Stomach (tissue), 19 donors: Measurements from ENCODE around the gene P2RX4. TPM values are rescaled to one million over a fixed set of nuclear protein-coding genes. Genes with fewer than 3 reads are reported as not detected.
"Not testable (repeated sequence)": the region's sequence is repeated elsewhere in the genome, so short reads cannot be mapped to it uniquely, and the experiment has no call there.

Experiments
- DNase-seq, 2 donors: peaks; one replicate each; pipeline versions ENCODE4 v3.0.0 to v3.0.0-alpha.2; 2013 to 2019
- H3K27ac ChIP-seq, 5 donors: fragments of 200-600 bp in 4 of 5; sonication (generic) in 4 of 5; one replicate each; pipeline ENCODE4 v1.5.1; 2013 to 2019; ENCODE audit warnings: mild to moderate bottlenecking in 1 of 5, moderate library complexity in 1 of 5
- H3K27me3 ChIP-seq, 3 donors: fragments of 200-600 bp; sonication (generic); one replicate each; pipeline ENCODE4 v1.5.1; 2017 to 2019; ENCODE audit warnings: mixed run types in 1 of 3
- H3K36me3 ChIP-seq, 4 donors: fragments of 200-600 bp; sonication (generic); 1 replicate in 3 of 4; 2 replicates in 1 of 4; pipeline ENCODE4 v1.5.1; 2016 to 2019
- H3K4me1 ChIP-seq, 4 donors: fragments of 200-600 bp; sonication (generic); one replicate each; pipeline ENCODE4 v1.5.1; 2016 to 2019
- H3K4me3 ChIP-seq, 4 donors: fragments of 200-600 bp; sonication (generic) in 3 of 4; one replicate each; pipeline ENCODE4 v1.5.1; 2016 to 2019; ENCODE audit warnings: mild to moderate bottlenecking in 1 of 4
- H3K9me3 ChIP-seq, 4 donors: fragments of 200-600 bp; sonication (generic); one replicate each; pipeline ENCODE4 v1.5.1; 2016 to 2019
- CTCF ChIP-seq, 7 experiments: fragments of 450-650 bp in 4 of 7; fragments of 200-600 bp in 3 of 7; sonication (generic) in 3 of 7; IDR thresholded peaks; one replicate each; pipeline ENCODE4 v1.5.1; 2016 to 2019; ENCODE audit warnings: antibody characterized with exemption in 7 of 7, control low read depth in 2 of 7, mild to moderate bottlenecking in 1 of 7
- EP300 ChIP-seq: sonication (generic); formaldehyde crosslinking; IDR thresholded peaks from one replicate; pipeline ENCODE4 v1.6.1; 2017; ENCODE audit warnings: antibody characterized with exemption
- POLR2A ChIP-seq, 4 donors: fragments of 450-650 bp; IDR thresholded peaks; one replicate each; pipeline ENCODE4 v1.6.1; 2016; ENCODE audit warnings: antibody characterized with exemption in 4 of 4, control low read depth in 2 of 4, mild to moderate bottlenecking in 1 of 4, moderate library complexity in 1 of 4
- POLR2AphosphoS5 ChIP-seq, 3 donors: sonication (generic); formaldehyde crosslinking; IDR thresholded peaks; one replicate each; pipeline ENCODE4 v1.6.1; 2016; ENCODE audit warnings: antibody characterized with exemption in 3 of 3
- WGBS, 5 donors: extraction: QIAGEN DNeasy Blood & Tissue Kit in 3 of 5; methylation state at CpG; one replicate each; pipeline versions ENCODE4 v1.1.5 to v1.1.7; 2013 to 2018; 5-methylcytosine and 5-hydroxymethylcytosine counted together
- intact Hi-C: fragments of 100-400 bp; cut with DNase I; formaldehyde crosslinking; loops from one replicate; pipeline ENCODE4 v1.15.1; 2023; ENCODE audit warnings: low total_unique reads
- long read RNA-seq, 10 donors: transcript quantifications; one replicate each; lab custom pipeline, GENCODE V29; 2026
- polyA plus RNA-seq, 3 donors: library from polyadenylated mRNA; stranded (reverse); fragments of 200-250 nt; gene quantifications; one replicate each; pipeline ENCODE4 v1.2.3, GENCODE V29; 2013
- total RNA-seq, 5 donors: library from RNA; depleted of rRNA; stranded (reverse); fragments of >200 nt; gene quantifications; one replicate each; pipeline versions ENCODE4 v1.1.0 to v1.2.3, GENCODE V29; 2014 to 2016
- donor health status: healthy with polysubstance abuse.
- donor health status: Bipolar disorder and iron deficiency.
- donor health status: healthy.

Gene P2RX4, protein sequence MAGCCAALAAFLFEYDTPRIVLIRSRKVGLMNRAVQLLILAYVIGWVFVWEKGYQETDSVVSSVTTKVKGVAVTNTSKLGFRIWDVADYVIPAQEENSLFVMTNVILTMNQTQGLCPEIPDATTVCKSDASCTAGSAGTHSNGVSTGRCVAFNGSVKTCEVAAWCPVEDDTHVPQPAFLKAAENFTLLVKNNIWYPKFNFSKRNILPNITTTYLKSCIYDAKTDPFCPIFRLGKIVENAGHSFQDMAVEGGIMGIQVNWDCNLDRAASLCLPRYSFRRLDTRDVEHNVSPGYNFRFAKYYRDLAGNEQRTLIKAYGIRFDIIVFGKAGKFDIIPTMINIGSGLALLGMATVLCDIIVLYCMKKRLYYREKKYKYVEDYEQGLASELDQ
- total RNA-seq (10 to 100 TPM; 13.8 to 65.2 (median 28.8) TPM), polyA plus RNA-seq (10 to 100 TPM; 14.1 to 29.5 (median 24.0) TPM)
- long read RNA-seq, donor 1, transcript P2RX4-202 (12 exons, 2,032 nt): major isoform, 9 of 9 reads
- long read RNA-seq, donor 1, partial matches to known transcripts: 0 of 9 reads
- long read RNA-seq, donor 1, other reads (novel, unspliced or antisense): 0 of 9 reads
- long read RNA-seq, donor 2, transcript P2RX4-202 (12 exons, 2,032 nt): major isoform, 12 of 14 reads
- long read RNA-seq, donor 2, partial matches to known transcripts: 0 of 14 reads
- long read RNA-seq, donor 2, other reads (novel, unspliced or antisense): 0 of 14 reads
- long read RNA-seq, donor 3, partial matches to known transcripts: 0 of 4 reads
- long read RNA-seq, donor 3, other reads (novel, unspliced or antisense): 0 of 4 reads
- long read RNA-seq, donor 4, partial matches to known transcripts: 0 of 1 reads
- long read RNA-seq, donor 4, other reads (novel, unspliced or antisense): 0 of 1 reads
- long read RNA-seq, donor 5, transcript P2RX4-202 (12 exons, 2,032 nt): major isoform, 5 of 5 reads
- long read RNA-seq, donor 5, partial matches to known transcripts: 0 of 5 reads
- long read RNA-seq, donor 5, other reads (novel, unspliced or antisense): 0 of 5 reads
- long read RNA-seq, donor 6, full-length matches to known transcripts: 13 of 20 reads
- long read RNA-seq, donor 6, partial matches to known transcripts: 7 of 20 reads
- long read RNA-seq, donor 6, other reads (novel, unspliced or antisense): 0 of 20 reads
- long read RNA-seq, donor 7, transcript P2RX4-202 (12 exons, 2,032 nt): major isoform, 10 of 10 reads
- long read RNA-seq, donor 7, partial matches to known transcripts: 0 of 10 reads
- long read RNA-seq, donor 7, other reads (novel, unspliced or antisense): 0 of 10 reads
- long read RNA-seq, donor 8, partial matches to known transcripts: 0 of 4 reads
- long read RNA-seq, donor 8, other reads (novel, unspliced or antisense): 0 of 4 reads
- long read RNA-seq, donor 9, transcript P2RX4-202 (12 exons, 2,032 nt): major isoform, 5 of 6 reads
- long read RNA-seq, donor 9, partial matches to known transcripts: 0 of 6 reads
- long read RNA-seq, donor 9, other reads (novel, unspliced or antisense): 0 of 6 reads
- long read RNA-seq, donor 10, transcript P2RX4-202 (12 exons, 2,032 nt): major isoform, 5 of 13 reads
- long read RNA-seq, donor 10, partial matches to known transcripts: 7 of 13 reads
- long read RNA-seq, donor 10, other reads (novel, unspliced or antisense): 0 of 13 reads

- no peaks in the 10 kb centered on the region for H3K27me3 ChIP-seq
- H3K4me3 ChIP-seq: peak within 1 kb of the TSS; percentile 54 to 81 (median 70)
- peak within 1 kb of the TSS; percentile 86 to 97 (median 90) for H3K27ac ChIP-seq
- TF ChIP-seq POLR2AphosphoS5 (IDR thresholded peaks at IDR 0.05) (peak in 2 of 3 donors; percentile 93 to 95), CTCF (IDR thresholded peaks at IDR 0.05) (peak in 1 of 7 experiments; percentile 26), POLR2A (IDR thresholded peaks at IDR 0.05) (peak in 1 of 4 donors; percentile 73), EP300 (no peak)
- peak; percentile 88 to 95 for DNase-seq
- WGBS, 5 donors: 7 to 54% (median 9%) methylated on average over 12 to 97 of the region's 97 CpGs
- peaks cover 22 to 45% (median 39%) of the 10 kb centered on the region in 4 donors for H3K4me1 ChIP-seq
- intact Hi-C loops: no loop called here
- H3K36me3 ChIP-seq: no peaks in the 10 kb centered on the region
- H3K9me3 ChIP-seq: no peaks in the 10 kb centered on the region
These were observed at the start of gene P2RX4 for GRCh38 chr12:121209624-121210572. Gene P2RX4, plus strand, starts transcription at chr12:121210129. Its CDS starts 36 bp downstream, at chr12:121210165.

DNA sequence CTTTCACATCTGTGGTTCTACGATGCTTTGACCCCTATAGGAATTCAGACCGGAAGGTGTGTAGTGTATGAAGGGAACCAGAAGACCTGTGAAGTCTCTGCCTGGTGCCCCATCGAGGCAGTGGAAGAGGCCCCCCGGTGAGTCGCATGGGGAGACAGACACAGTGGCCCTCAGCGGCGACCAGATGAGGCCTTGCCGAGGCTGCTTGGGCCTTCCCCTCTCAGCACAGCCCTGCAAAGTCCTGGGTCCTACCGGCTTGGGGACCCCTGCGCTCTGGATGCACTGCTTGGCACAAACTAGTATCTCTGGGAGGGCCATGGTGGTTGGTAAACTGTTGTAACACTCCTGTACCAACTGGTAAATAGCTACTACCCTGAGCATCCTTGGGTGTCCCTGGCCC is 47.5 kb upstream of the P2RX4 start:
- Histone ChIP-seq H3K36me3 (peaks cover 0 to 48% (median 27%) of the 10 kb centered on the region in 4 donors), H3K27ac (no peak overlapping the region), H3K27me3 (no peaks in the 10 kb centered on the region), H3K4me1 (no peaks in the 10 kb centered on the region), H3K4me3 (no peak overlapping the region), H3K9me3 (peaks cover 0 to 8% (median 0%) of the 10 kb centered on the region in 4 donors)
- intact Hi-C loops: no loop called here
- no peak for DNase-seq
- TF ChIP-seq CTCF (IDR thresholded peaks at IDR 0.05) (no peak), POLR2AphosphoS5 (IDR thresholded peaks at IDR 0.05) (no peak), POLR2A (IDR thresholded peaks at IDR 0.05) (no peak), EP300 (no peak)
- WGBS, 5 donors: 86 to 89% (median 87%) methylated on average over 7 to 10 of the region's 10 CpGs

DNA sequence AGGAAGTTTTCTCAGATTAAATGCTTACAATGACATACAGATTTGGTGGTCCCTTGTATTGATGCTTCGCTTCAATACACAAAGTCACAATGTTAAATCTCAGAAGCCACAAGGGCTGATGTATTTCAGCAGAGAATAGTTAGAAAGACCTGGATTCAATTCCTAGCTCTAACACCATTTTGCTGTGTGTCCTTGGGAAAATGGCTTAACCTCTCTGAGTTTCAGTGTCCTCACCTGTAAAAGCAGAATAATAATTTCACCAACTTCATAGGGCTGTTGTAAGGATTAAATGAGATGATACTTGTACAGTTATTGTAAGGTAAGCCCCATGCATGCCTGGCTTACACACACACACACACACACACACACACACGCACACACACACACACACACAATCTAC is 46.9 kb upstream of the P2RX4 start:
- intact Hi-C loops: no loop called here
- no peak overlapping the region for H3K27ac ChIP-seq
- peaks cover 0 to 44% (median 25%) of the 10 kb centered on the region in 4 donors for H3K36me3 ChIP-seq
- H3K9me3 ChIP-seq: peaks cover 0 to 3% (median 0%) of the 10 kb centered on the region in 4 donors
- no peak overlapping the region for H3K4me3 ChIP-seq
- 56 to 97% (median 88%) methylated on average over 2 of the region's 2 CpGs for WGBS, 5 donors
- no peak for DNase-seq
- no peaks in the 10 kb centered on the region for H3K4me1 ChIP-seq
- no peak for TF ChIP-seq CTCF (IDR thresholded peaks at IDR 0.05)
- no peak for TF ChIP-seq POLR2AphosphoS5 (IDR thresholded peaks at IDR 0.05)
- TF ChIP-seq EP300: no peak
- no peak for TF ChIP-seq POLR2A (IDR thresholded peaks at IDR 0.05)
- no peaks in the 10 kb centered on the region for H3K27me3 ChIP-seq

DNA sequence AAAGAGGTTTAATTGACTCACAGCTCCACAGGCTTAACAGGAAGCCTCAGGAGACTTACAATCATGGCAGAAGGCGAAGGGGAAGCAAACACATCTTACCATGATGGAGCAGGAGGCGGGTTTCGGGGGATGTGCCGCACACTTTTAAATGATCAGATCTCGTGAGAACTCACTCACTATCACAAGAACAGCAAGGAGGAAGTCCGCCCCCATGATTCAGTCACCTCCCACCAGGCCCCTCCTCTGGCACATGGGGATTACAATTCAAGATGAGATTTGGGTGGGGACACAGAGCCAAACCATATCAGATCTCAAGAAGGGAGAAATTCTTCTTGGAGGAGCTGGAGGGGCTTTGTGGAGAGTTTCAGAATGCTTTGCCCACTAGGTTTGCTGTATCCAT is 45.1 kb upstream of the P2RX4 start:
- DNase-seq, H3K27ac ChIP-seq, H3K9me3 ChIP-seq, H3K27me3 ChIP-seq, intact Hi-C loops, H3K4me1 ChIP-seq, H3K4me3 ChIP-seq: not testable (repeated sequence)
- peaks cover 0 to 41% (median 27%) of the 10 kb centered on the region in 4 donors for H3K36me3 ChIP-seq
- WGBS, 5 donors: 92 to 96% (median 94%) methylated on average over 6 of the region's 6 CpGs
